Lower leg skin (tissue), 3 donors: Measurements from ENCODE around the gene MYRIP.

Experiments
- POLR2A ChIP-seq, 2 donors: fragments of 450-650 bp; IDR thresholded peaks; one replicate each; pipeline ENCODE4 v1.6.1; 2016 to 2017; ENCODE audit warnings: antibody characterized with exemption in 2 of 2, mild to moderate bottlenecking in 1 of 2, moderate library complexity in 1 of 2
- TF ChIP-seq, protein P1 (sequence below), 3 donors: fragments of 450-650 bp; IDR thresholded peaks; one replicate each; pipeline ENCODE4 v1.5.1; 2016; ENCODE audit warnings: antibody characterized with exemption in 3 of 3, mild to moderate bottlenecking in 3 of 3, moderate library complexity in 2 of 3

DNA sequence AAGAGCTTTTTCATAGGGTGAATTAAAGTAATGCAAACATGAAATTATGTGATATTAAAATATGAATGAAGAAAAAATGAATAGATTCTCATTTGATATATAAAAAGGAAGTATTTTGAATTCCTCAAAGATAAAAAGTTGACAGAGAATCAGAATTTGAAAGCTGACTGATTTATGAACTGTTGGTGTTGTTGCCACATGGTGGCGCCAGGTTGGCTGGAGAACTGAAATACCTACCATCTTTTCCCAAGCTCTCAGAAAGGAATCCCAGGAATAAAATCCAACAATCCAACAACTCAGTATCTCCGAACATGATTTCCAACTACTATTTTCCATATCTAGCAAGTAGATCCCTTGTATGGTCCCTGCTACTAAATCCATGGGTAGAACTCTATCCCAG is 3.1 kb downstream of the MYRIP start:
- TF ChIP-seq, protein P1, sequence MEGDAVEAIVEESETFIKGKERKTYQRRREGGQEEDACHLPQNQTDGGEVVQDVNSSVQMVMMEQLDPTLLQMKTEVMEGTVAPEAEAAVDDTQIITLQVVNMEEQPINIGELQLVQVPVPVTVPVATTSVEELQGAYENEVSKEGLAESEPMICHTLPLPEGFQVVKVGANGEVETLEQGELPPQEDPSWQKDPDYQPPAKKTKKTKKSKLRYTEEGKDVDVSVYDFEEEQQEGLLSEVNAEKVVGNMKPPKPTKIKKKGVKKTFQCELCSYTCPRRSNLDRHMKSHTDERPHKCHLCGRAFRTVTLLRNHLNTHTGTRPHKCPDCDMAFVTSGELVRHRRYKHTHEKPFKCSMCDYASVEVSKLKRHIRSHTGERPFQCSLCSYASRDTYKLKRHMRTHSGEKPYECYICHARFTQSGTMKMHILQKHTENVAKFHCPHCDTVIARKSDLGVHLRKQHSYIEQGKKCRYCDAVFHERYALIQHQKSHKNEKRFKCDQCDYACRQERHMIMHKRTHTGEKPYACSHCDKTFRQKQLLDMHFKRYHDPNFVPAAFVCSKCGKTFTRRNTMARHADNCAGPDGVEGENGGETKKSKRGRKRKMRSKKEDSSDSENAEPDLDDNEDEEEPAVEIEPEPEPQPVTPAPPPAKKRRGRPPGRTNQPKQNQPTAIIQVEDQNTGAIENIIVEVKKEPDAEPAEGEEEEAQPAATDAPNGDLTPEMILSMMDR (IDR thresholded peaks at IDR 0.05), result no peak
- TF ChIP-seq POLR2A (IDR thresholded peaks at IDR 0.05), result no peak
